ENCODE data around the gene ISG20L2. TPM values are rescaled to one million over a fixed set of nuclear protein-coding genes. Genes with fewer than 3 reads are reported as not detected.

ISG20L2 gene
- total RNA-seq, 1 donor from 2014 or later: 24.1 TPM

DNA sequence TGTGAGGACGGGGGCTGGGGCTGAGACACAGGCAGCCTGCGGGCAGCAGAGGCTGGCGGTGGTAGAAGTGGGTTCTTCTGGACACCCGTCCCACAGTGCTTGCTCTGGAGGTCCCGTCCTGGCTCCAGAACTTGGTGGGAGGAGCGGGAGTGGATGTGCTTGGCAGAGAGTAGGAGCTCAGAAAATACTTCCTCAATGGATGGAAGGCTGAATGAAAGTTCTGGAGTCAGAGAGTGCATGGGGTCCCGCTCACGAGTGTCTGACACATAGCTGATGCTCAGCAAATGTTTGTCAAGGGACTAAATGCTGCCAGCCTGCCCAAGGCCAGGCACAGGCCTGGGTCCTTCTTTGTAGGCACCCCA, 37.9 kb downstream of the ISG20L2 start:
- no peak for DNase-seq (ENCODE audit: low spot score)

DNA sequence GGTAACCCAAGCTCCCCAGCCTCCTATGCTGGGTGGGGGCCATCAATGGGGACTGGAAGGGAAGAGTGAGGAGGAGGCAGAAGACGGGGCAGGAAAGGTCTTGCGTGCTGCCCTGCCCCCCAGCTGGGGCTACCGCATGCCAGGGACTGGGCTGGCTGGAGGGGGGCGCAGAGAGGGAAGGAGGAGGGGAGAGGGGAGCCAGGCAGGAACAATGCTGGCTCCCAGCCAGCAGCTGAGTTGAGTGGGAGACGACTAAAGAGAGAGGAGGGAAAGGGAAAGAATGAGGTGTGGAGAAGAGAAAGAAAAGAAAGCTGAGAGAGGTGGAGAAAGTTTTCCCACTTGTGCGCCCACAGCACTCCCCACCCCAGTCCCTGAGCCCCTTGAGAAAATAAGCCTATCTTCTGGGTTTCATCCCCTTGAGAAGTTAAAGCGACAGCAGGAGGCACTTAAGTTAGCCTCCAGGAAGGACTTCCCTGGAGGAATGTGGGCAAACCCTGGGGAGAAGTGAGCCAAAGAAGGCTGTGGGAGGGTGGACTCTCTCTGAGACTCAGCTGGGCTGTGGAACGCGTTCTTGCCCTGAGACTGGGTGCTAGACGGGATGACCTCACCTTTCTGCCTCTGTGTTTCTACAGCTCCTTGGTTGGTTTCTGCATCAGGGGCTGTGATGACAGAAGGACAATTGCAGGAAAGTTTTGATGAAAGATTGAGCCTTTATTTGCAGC, 38.5 kb downstream of the ISG20L2 start:
- no peak for DNase-seq (ENCODE audit: low spot score)

DNA sequence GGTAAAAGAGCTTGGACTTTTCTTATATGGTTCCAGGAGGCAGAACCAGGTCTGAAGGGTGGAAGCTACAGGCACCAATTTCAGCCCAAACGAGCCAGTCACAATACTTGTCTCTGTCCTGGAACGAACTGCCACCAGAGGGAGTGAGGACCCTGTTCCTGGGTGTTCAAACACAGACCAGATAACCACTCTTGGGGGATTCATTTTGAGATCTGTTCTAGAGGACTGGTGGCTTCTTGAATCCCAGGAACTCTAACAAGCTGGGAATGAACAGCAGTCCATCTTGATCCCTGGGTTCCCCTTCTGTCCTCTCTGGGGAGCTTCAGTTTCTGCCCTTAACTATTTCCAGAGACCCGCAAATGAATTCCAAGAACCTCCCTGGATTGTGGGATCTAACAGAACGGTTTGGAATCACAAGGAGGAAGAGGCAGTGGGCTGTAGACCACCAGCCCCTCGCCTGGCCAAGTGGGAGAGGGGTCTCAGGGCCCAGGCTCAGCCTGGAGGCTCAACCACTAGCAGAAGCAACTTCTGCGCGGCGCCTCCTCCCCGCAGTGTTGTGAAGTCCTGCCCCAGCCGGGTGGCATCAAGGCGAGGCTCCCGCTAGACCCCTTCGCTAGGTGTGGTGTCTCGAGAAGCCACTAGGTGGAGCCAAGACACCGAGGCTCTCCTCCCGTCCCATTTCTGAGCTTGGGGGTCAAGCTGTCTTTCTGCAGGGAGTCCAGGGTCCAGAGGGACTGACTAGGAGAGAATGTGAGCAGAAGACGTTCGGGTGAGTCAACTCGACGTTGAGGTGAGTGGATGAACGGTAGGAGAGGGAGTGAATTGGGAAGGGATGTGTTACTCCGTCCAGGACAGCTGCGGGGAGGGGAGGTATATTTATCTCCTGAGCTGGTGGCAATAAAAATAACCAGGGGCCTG, 39.3 kb downstream of the ISG20L2 start:
- peak; percentile 72 for DNase-seq (ENCODE audit: low spot score)

DNA sequence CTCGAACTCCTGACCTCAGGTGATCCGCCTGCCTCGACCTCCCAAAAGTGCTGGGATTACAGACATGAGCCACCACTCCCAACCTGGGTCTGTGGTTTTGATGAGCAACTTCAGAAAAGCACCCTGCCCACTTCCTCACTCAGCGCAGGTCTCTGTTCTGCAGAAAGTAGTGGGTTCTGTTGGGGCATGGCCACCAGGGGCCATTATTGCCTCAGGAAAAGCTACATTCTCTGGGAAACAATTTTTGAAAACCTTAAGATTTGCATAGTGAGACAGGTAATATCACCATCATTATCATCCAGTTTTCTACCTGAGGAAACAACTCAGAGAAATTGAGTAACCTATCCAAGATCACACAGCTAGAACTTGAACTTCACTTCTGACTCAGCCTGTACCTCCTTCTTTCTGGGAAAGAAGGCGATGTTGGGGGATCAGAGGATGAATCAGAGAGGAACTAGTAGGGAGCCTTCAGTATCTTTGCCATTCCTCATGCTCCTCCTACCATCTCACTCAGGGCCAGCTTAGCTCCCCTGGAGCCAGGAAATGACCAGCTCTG, 44.3 kb downstream of the ISG20L2 start:
- DNase-seq (ENCODE audit: low spot score): no peak

DNA sequence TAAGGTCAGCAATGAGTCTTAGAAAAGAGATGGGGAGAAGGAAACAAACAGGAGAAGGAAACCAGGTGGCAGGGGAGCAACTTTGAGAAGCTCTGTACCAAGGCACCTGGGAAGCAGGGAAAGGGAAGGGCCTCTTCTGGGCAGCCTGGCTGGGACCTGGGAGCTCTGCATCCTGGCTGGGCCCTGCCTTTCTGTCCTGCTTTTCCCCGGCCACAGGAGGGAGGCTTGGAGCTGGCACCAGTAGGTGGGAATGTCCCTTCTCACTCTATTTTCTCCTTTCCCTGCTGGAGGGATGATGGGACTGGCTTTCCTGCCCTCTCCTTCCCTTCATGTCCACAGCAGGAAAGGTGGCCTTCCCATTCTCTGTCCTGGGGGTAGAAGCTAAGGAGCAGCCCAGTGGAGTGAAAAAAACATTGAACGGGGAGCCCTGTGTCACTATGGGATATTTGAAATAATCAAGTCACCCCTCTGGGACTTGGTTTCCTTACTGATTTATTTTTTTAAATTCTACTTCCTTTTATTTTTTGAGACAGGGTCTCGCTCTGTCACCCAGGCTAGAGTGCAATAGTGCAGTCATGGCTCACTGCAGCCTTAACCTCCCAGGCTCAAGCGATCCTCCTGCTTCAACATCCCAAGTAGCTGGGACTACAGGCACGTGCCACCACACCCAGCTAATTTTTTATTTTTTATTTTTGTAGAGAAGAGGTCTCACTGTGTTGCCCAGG, 46.2 kb downstream of the ISG20L2 start:
- no peak for DNase-seq (ENCODE audit: low spot score)

DNA sequence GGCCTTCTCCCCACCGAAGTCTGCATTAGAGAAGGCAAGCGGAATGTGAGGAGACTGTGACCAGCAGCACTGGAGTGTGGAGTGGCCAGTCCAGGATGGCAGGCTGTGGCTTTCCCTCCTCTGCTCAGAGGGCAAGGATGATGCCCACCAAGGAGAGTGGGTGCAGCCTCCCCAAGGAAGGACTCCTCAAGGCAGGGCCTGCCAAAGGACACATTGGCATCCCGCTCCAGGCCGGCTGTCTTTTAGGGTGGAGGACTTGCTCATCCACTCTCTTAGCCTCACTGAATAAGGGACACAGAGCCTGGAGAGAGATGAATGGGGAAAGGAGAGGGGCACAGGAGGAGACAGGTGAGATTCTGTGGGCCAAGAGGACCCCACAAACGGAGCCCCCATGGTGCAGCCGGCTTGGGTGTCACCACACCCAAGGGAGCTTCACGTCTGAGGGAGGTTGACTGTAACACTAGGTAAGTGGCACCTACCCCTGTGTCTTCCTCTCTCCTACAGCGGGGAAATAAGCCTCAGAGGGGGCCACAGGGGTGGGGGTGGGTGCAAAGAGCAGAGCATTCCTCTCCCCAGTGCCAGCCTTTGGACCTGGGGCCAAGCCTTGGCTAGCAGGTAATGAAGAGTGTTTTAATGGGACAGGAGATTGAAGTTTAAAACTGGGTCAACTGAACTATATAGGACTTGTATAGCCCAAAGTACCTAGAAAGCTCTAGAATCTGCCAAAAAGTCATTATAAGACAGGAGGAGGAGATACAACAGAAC, 47.2 kb downstream of the ISG20L2 start:
- DNase-seq (ENCODE audit: low spot score): no peak

DNA sequence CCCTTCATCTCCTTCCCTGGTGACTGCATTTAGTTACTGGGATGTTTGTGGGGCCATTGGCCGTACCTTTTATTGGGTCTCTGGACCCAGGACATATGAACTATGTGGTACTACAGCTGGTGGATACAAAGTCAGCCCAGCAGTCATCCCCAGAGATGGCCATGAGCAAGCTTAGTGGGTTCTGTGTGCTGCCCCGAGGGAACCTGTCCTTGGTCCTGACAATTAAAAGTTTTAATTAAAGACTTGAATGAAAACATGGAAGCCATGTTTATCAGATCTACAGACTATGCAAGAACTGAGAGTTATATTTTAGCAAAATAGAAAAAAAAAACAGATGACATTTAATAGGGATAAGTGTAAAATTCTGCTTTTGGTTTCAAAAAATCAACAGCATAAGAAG, 48.5 kb downstream of the ISG20L2 start:
- DNase-seq (ENCODE audit: low spot score): no peak

DNA sequence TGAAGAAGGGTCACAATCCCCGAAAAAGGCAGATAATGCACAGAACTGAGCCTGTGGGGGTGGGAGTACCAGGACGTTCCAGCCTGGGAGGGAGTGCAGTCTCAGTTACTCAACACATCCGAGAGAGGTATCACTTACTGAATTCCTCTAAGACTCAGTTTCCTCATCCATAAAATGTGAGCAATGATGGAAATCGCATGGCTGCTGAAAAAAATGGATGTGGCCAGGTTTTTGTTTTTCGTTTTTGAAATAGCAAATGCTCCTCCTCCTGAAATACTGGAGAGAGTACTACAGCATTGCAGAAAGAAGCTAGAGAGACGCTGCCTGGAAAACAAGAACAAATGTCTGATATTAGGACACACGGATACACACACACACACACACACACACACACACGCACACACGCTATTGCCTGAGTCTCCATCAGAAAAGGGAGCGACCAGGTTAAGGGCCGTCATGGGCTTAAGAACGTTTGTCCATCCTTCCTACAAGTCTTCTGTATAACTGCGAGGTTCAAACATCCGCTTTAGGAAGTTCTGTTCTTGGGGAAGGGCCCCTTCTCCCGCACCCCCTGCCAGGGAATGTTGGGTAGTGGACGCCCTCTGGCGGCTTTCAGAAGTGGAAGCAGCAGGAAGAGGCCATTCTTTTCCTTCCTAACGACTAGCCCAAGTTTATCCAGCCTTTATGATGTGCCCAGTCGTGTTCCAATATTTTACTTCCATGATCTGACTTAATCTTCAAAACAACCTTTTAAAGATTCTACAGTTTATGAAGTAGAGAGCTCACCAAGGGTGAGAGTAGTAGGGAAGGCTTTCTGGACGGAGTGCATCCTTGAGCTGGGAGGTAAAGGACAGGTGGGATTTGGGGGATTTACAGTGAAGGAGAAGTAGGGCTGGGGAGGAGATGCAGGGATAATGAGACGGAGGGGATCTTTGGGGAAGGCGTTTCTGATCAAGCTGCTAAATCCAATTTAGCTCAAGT, 50.7 kb downstream of the ISG20L2 start:
- DNase-seq (ENCODE audit: low spot score): peak; percentile 63

DNA sequence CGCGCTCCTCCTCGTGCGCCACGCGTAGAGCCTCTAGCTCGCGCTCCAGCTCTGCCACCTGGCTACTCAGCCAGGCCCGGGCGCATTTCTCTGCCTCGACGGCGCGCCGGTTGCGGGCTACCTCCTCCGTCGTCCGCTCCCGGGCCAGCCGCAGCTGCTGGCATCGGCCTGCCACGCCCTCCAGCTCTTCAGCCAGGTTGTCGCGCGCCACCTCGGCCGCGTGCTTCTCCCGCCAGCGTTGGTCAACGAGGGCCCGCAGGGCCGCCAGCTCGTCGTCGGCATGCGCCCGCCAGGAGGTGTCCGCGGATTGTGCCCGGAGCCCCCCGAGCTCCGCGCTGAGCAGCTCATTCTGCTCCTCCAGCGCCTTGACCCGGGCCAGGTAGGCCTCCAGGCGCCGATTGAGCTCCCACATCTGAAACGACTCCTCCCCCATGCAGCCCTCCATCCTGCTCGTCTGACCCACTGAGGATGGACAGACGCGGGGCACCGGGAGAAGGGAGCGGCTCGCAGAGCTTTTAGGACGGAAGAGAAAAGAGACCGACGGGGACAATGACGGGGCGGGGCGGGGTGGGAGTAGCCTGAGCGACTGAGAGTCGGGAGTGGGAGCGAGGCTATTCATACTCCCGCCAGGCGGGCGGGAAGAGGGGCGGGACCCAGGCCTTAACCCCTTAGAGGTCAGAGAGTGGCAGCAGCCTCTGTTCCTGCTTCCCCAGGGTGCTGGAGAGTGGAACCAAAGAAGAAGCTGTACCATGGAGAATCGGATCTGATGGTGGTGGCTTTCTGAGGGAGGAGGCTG, 51.5 kb downstream of the ISG20L2 start, which contains the start of gene NES:
TSS of gene NES (minus strand) at position 588 of the 796 bp plus-strand sequence. CDS start at position 445, 143 bp downstream.
- peak; percentile 51 for DNase-seq (ENCODE audit: low spot score)

DNA sequence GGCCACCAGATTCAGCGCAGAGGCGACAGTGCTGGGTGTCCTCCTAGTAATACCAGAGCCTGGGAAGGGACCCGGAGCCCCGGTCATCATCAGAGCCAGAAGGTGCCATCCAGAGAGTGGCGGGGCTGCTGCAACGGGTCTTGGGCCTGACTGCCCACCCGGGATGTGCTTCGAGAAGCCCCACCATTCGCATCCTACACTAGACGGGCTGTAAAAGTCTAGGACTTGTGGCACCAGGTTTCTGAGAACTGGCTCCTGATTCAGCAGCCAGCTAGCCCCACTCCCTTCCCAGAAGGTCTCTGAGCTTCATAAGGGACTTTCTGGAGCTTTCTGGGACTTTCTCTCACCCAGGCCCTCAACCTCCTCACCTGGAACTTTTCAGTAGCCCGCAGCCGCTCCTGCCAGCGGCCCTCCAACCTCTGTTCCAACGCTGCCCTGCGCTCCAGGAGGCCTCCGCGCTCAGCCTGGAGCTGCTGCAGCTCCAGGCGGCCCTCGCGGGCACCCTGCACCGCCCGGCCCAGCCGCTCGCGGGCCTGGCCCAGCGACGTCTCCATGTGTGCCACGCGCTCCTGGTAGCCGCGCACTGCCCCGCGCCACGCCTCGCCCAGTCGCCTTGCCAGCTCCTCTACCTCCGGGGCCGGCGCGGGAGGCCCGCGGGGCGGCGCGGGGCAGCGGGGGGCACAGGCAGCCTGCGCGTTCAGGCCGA, 52.3 kb downstream of the ISG20L2 start:
- no peak for DNase-seq (ENCODE audit: low spot score)

DNA sequence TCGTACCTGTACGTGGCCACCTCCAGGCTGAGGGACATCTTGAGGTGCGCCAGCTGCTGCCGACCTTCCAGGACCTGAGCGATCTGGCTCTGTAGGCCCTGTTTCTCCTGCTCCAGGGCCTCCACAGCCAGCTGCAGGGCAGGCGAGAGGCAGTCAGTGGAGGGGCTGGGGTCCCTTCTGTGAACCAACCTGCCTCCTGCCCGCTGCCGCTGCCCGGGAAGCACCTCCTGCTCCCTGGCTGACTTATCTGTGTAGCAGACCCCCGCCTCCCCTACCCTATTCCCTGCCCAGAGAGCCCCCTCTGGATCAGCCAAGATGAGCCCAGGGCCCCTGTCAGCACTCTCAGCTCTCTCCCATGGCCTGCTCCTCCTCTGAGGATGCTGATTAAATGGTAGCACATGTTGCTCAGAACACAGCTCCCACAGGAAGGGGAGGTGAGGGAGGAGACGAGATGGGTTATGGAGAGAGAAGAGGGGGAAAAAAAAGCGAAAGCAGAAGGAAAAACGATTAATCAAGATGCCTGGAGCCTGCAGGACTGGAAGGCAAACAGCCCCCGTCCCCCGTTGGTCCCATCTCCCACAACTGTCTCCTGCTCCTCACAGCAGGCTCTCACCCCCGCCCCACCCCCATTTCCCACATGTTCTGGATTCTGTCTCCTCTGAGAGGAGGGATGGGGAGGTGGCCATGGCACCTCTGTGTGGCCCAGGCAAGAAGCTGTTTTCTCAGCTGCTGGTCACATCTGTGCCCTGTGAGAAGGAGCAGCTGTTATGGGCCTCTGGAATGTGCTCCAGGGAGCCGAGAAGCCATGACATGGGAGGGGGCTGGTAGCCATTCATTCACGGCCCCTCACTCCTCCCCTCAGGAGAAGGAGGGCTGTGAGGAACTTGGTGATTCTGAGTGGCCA, 53.1 kb downstream of the ISG20L2 start:
- DNase-seq (ENCODE audit: low spot score): no peak

DNA sequence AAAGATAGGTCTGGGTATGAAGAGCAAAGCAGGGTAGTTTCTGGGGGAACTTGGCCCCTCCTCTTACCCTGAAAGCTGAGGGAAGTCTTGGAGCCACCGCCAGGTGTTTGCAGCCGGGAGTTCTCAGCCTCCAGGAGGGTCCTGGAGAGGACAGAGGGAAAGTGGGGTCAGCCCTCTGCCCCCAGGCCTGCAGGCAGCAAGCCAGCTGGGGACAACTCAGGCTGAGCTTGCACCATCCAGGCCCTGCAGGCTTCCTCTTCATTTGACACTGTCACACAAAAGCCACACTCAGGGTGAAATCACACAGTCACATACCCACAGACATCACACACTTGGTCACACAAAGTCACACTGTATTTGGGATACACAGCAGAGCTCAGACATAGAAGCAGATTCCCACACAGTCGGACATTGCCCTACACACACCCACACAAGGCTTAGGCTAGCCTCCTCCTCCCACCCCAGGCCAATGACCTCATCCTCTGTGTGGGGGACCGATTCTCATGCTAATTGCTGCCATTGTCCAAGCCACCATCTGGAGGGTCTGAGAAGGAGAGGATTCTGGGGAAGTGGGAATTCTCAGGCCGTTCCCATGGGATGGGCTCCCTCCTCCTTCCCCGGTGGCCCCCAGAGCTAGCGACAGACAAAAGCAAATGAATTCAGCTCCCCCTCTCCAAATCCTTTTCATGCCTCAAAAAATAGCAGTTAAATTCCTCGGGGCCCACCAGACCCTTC, 55.0 kb downstream of the ISG20L2 start:
- no peak for DNase-seq (ENCODE audit: low spot score)
